Progenitor cell of endocrine pancreas (in vitro differentiated cells): ENCODE data around the gene PRKCH. TPM values are rescaled to one million over a fixed set of nuclear protein-coding genes. Genes with fewer than 3 reads are reported as not detected.

Experiments used
- DNase-seq: peaks from one replicate; pipeline ENCODE4 v3.0.0; 2021; ENCODE audit warnings: low spot score; ENCODE audit not compliant: unreplicated experiment
- H3K27ac Mint-ChIP-seq: 2 replicates; pipeline ENCODE4 v1.8.0; 2021; ENCODE audit warnings: mild to moderate bottlenecking, moderate library complexity, mixed read lengths
- H3K27me3 Mint-ChIP-seq: 2 replicates; pipeline ENCODE4 v1.8.0; 2021; ENCODE audit warnings: mixed read lengths
- H3K36me3 Mint-ChIP-seq: 2 replicates; pipeline ENCODE4 v1.8.0; 2022; ENCODE audit warnings: mixed read lengths; ENCODE audit not compliant: insufficient read depth
- H3K4me1 Mint-ChIP-seq: 2 replicates; pipeline ENCODE4 v1.8.0; 2021; ENCODE audit warnings: low read depth, mixed read lengths
- H3K4me3 Mint-ChIP-seq: 2 replicates; pipeline ENCODE4 v1.8.0; 2021; ENCODE audit warnings: low read depth, mild to moderate bottlenecking, moderate library complexity, mixed read lengths
- H3K9me3 Mint-ChIP-seq: 2 replicates; pipeline ENCODE4 v1.8.0; 2021; ENCODE audit warnings: low read depth, mixed read lengths
- CTCF ChIP-seq: fragments of 200-600 bp; sonication (generic); IDR thresholded peaks from one replicate; pipeline ENCODE4 v1.5.0; 2021; ENCODE audit warnings: antibody characterized with exemption, mild to moderate bottlenecking; ENCODE audit not compliant: unreplicated experiment
- total RNA-seq: library from RNA; stranded (reverse); gene quantifications from 2 replicates; pipeline ENCODE4 v1.2.1, GENCODE V29; 2021

PRKCH gene
- total RNA-seq, 1 donor from 2014 or later = 4.5 TPM

GRCh38 chr14:61470261-61470960 lies 149.0 kb downstream of the PRKCH start:
- Mint-ChIP-seq H3K9me3 (no peaks in the 10 kb centered on the region), H3K27me3 (peaks cover 20% of the 10 kb centered on the region), H3K27ac (no peak overlapping the region), H3K4me3 (no peak overlapping the region), H3K4me1 (peaks cover 2% of the 10 kb centered on the region), H3K36me3 (no peaks in the 10 kb centered on the region)
- DNase-seq = no peak
- no peak for TF ChIP-seq CTCF

- no peak overlapping the region for H3K4me3 Mint-ChIP-seq
- no peaks in the 10 kb centered on the region for H3K9me3 Mint-ChIP-seq
- no peak overlapping the region for H3K27ac Mint-ChIP-seq
- no peak for DNase-seq
- peaks cover 20% of the 10 kb centered on the region for H3K27me3 Mint-ChIP-seq
- peaks cover 2% of the 10 kb centered on the region for H3K4me1 Mint-ChIP-seq
- H3K36me3 Mint-ChIP-seq = no peaks in the 10 kb centered on the region
- TF ChIP-seq CTCF = no peak
Measured at GRCh38 chr14:61470961-61471293, 149.5 kb downstream of the PRKCH start.

GRCh38 chr14:61471297-61472005 lies 150.1 kb downstream of the PRKCH start:
- Mint-ChIP-seq H3K27ac (no peak overlapping the region), H3K9me3 (no peaks in the 10 kb centered on the region), H3K27me3 (peaks cover 20% of the 10 kb centered on the region), H3K36me3 (no peaks in the 10 kb centered on the region), H3K4me1 (peaks cover 2% of the 10 kb centered on the region), H3K4me3 (no peak overlapping the region)
- no peak for DNase-seq
- no peak for TF ChIP-seq CTCF

- peaks cover 20% of the 10 kb centered on the region for H3K27me3 Mint-ChIP-seq
- no peaks in the 10 kb centered on the region for H3K36me3 Mint-ChIP-seq
- H3K4me1 Mint-ChIP-seq = peaks cover 3% of the 10 kb centered on the region
- no peaks in the 10 kb centered on the region for H3K9me3 Mint-ChIP-seq
- no peak for DNase-seq
- TF ChIP-seq CTCF = no peak
- H3K27ac Mint-ChIP-seq = no peak overlapping the region
- H3K4me3 Mint-ChIP-seq = no peak overlapping the region
Measured at GRCh38 chr14:61472011-61472672, 150.8 kb downstream of the PRKCH start.

- Mint-ChIP-seq H3K27me3 (peaks cover 16% of the 10 kb centered on the region), H3K4me1 (peaks cover 3% of the 10 kb centered on the region), H3K36me3 (no peaks in the 10 kb centered on the region), H3K9me3 (no peaks in the 10 kb centered on the region), H3K4me3 (no peak overlapping the region), H3K27ac (no peak overlapping the region)
- no peak for TF ChIP-seq CTCF
- DNase-seq = no peak
Measured at GRCh38 chr14:61472801-61473376, 151.5 kb downstream of the PRKCH start.
